GM12891 (cell line): ENCODE data around the gene AHCYL2.

Experiments
- POLR2A ChIP-seq: IDR thresholded peaks from 2 replicates; pipeline ENCODE4 v1.6.1; 2011; ENCODE audit warnings: low read depth, low read length, control low read depth
- POLR2AphosphoS5 ChIP-seq: IDR thresholded peaks from 2 replicates; pipeline ENCODE4 v1.6.1; 2011; ENCODE audit warnings: low read depth, low read length, control low read depth
- SPI1 ChIP-seq: IDR thresholded peaks from 2 replicates; pipeline ENCODE4 v1.6.1; 2011; ENCODE audit warnings: low read depth, low read length, control low read depth
- TAF1 ChIP-seq: IDR thresholded peaks from 2 replicates; pipeline ENCODE4 v1.6.1; 2011; ENCODE audit warnings: low read depth, low read length, control low read depth

GRCh38 chr7:129385116-129385515 lies 160.3 kb downstream of the AHCYL2 start:
- TF ChIP-seq POLR2AphosphoS5 (no peak), TAF1 (no peak), POLR2A (no peak), SPI1 (no peak)
